ENCODE measurements around the gene SPIN3. TPM values are rescaled to one million over a fixed set of nuclear protein-coding genes. Genes with fewer than 3 reads are reported as not detected.

Gene SPIN3
- total and polyA plus RNA-seq, 8 donors, result 4.7 to 10.8 (median 5.8) TPM

DNA sequence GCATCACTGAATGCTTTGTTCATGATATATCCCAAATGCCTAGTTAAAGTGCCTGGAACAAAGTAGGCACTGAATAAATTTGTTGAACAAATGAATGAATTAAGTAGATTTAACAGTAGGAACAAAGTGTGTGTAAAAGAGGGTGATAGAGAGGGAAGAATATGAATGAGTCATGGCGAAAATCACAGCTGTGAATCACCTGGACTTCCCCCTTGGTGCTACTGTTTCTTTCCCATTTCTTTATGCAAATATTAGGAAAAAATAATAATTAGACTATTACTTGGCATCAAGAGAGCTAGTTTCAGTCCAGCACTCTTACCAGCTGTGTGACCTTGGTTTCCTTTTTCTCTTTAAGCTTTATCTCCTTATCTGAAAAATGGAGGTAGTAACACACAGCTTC is 9.2 kb downstream of the SPIN3 start:
- WGBS, 2 donors, result 68 to 83% methylated on average over 1 of the region's 1 CpG
- intact Hi-C loops (cut with DNase I), result no loop called here
- FAIRE-seq, result no peak

DNA sequence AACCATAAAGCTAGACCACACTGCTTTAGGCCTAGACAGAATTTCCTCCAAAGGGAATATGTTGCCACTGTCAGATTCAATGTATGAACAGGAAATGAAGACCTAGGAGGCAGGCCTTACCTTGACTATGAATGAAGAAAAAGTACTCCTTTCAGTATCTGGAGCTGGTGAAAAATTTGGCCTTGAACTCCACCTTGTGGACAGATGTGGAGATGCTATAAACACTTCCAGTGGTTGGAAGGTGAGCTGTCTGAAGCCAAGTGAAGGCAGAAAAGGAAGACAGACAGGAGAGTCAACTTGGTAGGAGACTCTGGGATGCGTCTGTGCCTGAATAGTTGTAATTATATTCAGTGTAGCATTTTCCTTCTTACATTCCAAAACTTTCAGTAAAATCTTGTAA is 17.2 kb downstream of the SPIN3 start:
- WGBS, 2 donors, result 52 to 71% methylated on average over 1 of the region's 1 CpG
- Histone ChIP-seq H3K36me3 (peaks cover 0 to 2% (median 0%) of the 10 kb centered on the region in 3 donors), H3K27me3 (peaks cover 0 to 4% (median 0%) of the 10 kb centered on the region in 4 donors), H3K4me3 (no peak overlapping the region), H3K9me3 (no peaks in the 10 kb centered on the region), H3K27ac (no peak overlapping the region), H3K4me1 (no peaks in the 10 kb centered on the region)
- TF ChIP-seq, protein P1, sequence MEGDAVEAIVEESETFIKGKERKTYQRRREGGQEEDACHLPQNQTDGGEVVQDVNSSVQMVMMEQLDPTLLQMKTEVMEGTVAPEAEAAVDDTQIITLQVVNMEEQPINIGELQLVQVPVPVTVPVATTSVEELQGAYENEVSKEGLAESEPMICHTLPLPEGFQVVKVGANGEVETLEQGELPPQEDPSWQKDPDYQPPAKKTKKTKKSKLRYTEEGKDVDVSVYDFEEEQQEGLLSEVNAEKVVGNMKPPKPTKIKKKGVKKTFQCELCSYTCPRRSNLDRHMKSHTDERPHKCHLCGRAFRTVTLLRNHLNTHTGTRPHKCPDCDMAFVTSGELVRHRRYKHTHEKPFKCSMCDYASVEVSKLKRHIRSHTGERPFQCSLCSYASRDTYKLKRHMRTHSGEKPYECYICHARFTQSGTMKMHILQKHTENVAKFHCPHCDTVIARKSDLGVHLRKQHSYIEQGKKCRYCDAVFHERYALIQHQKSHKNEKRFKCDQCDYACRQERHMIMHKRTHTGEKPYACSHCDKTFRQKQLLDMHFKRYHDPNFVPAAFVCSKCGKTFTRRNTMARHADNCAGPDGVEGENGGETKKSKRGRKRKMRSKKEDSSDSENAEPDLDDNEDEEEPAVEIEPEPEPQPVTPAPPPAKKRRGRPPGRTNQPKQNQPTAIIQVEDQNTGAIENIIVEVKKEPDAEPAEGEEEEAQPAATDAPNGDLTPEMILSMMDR (IDR thresholded peaks at IDR 0.05), result peak in 3 of 4 donors; percentile 18 to 38 (median 37)
- ATAC-seq, result peak; percentile 55 to 82 (median 80)
- peak; percentile 89 for FAIRE-seq
- peak in 1 of 6 donors; percentile 39 for DNase-seq
- intact Hi-C loops (cut with DNase I), result no loop called here

More for the DNA sequence above, 9.2 kb downstream of the SPIN3 start:
- H3K4me3 ChIP-seq, result no peak overlapping the region
- H3K9me3 ChIP-seq, result no peaks in the 10 kb centered on the region
- H3K27ac ChIP-seq, result no peak overlapping the region
- ATAC-seq, result peak in 2 of 4 donors; percentile 21 to 27
- TF ChIP-seq, protein P1 (IDR thresholded peaks at IDR 0.05), result no peak
- peaks cover 0 to 3% (median 0%) of the 10 kb centered on the region in 3 donors for H3K36me3 ChIP-seq
- no peaks in the 10 kb centered on the region for H3K4me1 ChIP-seq
- H3K27me3 ChIP-seq, result peaks cover 0 to 4% (median 0%) of the 10 kb centered on the region in 4 donors
- DNase-seq, result no peak

DNA sequence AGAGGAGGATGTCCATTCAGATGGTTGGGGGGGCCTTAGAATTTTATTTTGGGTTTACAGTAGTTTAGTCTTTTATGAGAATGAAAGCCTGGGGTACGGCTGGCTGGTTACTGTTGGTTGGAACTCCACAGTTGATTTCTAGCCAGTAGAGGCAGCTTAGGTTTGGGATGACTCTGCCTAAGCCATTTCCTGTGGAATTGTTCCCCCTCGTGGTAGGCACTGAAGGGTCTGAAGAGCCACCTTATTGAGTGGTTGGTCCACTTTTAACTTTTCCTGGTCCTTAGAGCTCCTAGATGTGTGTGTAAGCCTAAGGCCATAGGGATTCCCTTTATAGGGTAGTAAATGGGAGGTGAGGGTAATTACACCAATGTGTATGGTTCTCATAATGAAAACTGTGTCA is 19.7 kb downstream of the SPIN3 start:
- no peak for FAIRE-seq
- H3K4me3 ChIP-seq, result no peak overlapping the region
- WGBS, 2 donors, result 59 to 84% methylated on average over 2 of the region's 2 CpGs

DNA sequence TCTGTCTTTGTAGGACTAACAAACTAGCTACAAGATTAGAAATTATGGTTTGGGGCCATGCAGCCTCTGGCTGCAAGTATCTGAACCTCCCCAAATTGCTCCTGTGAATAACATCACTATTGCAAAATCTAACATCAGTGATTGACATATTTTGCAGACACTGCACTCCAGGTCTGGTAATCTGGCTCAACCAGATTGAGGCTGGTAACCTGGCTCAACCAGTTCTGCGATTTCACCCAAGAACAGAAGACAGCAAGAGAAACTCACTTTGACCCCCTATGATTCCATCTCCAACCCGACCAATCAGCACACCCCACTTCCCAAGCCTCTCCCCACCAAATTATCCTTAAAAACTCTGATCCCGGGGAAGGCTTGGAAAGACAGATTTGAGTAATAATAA is 20.9 kb downstream of the SPIN3 start:
- Histone ChIP-seq H3K27ac (no peak overlapping the region), H3K36me3 (no peaks in the 10 kb centered on the region), H3K4me1 (no peaks in the 10 kb centered on the region), H3K27me3 (peaks cover 0 to 12% (median 0%) of the 10 kb centered on the region in 4 donors), H3K4me3 (no peak overlapping the region), H3K9me3 (no peaks in the 10 kb centered on the region)
- no peak for FAIRE-seq
- TF ChIP-seq, protein P1 (IDR thresholded peaks at IDR 0.05), result no peak
- intact Hi-C loops (cut with DNase I), result no loop called here
- WGBS, 2 donors, result 50 to 59% methylated on average over 3 of the region's 3 CpGs
- no peak for ATAC-seq
- DNase-seq, result no peak

More for the DNA sequence above, 19.7 kb downstream of the SPIN3 start:
- peaks cover 0 to 4% (median 0%) of the 10 kb centered on the region in 4 donors for H3K27me3 ChIP-seq
- DNase-seq (no peak), ATAC-seq (no peak)
- TF ChIP-seq, protein P1 (IDR thresholded peaks at IDR 0.05), result no peak
- no peak overlapping the region for H3K27ac ChIP-seq
- no peaks in the 10 kb centered on the region for H3K4me1 ChIP-seq
- H3K36me3 ChIP-seq, result no peaks in the 10 kb centered on the region
- H3K9me3 ChIP-seq, result no peaks in the 10 kb centered on the region
- intact Hi-C loops (cut with DNase I), result no loop called here

DNA sequence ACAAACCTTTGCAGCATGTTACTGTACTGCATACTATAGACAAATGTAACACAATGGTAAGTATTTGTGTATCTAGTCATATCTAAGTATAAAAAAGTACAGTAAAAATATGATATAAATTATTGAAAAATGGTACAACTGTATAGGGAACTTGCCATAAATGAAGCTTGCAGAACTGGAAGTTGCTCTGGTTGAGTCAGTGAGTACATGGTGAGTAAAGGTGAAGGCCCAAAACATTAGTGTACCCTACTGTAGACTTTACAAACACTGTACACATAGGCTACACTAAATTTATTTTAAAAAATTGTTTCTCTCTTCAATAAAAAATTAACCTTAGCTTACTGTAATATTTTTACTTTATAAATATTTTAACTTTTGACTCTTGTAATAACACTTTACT is 25.8 kb downstream of the SPIN3 start:
- Histone ChIP-seq H3K27ac (no peak overlapping the region), H3K9me3 (no peaks in the 10 kb centered on the region), H3K4me3 (no peak overlapping the region), H3K4me1 (no peaks in the 10 kb centered on the region), H3K27me3 (peaks cover 0 to 8% (median 0%) of the 10 kb centered on the region in 4 donors), H3K36me3 (no peaks in the 10 kb centered on the region)
- intact Hi-C loops (cut with DNase I), result no loop called here
- TF ChIP-seq, protein P1 (IDR thresholded peaks at IDR 0.05), result no peak
- ATAC-seq (no peak), DNase-seq (no peak), FAIRE-seq (peak; percentile 95)

Measured in pancreas (tissue), 10 donors.